ENCODE data around the gene AXIN1.

DNA sequence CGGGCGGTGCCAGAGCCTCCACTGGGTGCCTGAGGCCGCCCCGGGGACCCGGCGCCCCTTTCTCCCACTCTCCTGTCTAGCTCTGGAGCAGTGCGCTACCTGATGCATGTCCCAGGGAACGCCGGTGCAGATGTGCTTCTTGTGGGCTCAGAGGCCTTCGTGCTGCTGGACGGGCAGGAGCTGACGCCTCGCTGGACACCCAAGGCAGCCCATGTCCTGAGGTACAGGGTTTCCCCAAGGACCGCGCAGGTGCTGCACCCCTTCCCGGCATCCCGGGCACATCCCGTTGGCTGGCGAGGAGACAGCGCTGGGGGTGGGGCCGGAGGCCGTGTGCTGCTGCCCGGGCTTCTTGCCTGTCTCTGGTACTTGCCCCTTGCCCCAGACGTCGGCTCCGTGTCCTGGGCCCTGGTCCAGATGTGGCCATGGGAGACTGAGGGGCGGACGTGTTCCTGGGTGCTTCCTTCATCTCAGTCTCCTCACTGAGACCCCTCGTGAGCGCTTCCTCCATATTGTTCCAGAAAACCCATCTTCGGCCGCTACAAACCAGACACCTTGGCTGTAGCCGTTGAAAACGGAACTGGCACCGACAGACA, 89.2 kb downstream of the AXIN1 start:
- no peak for TF ChIP-seq POLR2A (IDR thresholded peaks at IDR 0.05)
- TF ChIP-seq, protein P1, sequence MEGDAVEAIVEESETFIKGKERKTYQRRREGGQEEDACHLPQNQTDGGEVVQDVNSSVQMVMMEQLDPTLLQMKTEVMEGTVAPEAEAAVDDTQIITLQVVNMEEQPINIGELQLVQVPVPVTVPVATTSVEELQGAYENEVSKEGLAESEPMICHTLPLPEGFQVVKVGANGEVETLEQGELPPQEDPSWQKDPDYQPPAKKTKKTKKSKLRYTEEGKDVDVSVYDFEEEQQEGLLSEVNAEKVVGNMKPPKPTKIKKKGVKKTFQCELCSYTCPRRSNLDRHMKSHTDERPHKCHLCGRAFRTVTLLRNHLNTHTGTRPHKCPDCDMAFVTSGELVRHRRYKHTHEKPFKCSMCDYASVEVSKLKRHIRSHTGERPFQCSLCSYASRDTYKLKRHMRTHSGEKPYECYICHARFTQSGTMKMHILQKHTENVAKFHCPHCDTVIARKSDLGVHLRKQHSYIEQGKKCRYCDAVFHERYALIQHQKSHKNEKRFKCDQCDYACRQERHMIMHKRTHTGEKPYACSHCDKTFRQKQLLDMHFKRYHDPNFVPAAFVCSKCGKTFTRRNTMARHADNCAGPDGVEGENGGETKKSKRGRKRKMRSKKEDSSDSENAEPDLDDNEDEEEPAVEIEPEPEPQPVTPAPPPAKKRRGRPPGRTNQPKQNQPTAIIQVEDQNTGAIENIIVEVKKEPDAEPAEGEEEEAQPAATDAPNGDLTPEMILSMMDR (IDR thresholded peaks at IDR 0.05) = no peak
